Lower leg skin (tissue), 4 donors: ENCODE measurements around the gene IQCH. TPM values are rescaled to one million over a fixed set of nuclear protein-coding genes. Genes with fewer than 3 reads are reported as not detected.

ENCODE experiments used
- DNase-seq, 2 donors: peaks; one replicate each; pipeline ENCODE4 v3.0.0-alpha.2; 2019; ENCODE audit warnings: low spot score in 2 of 2
- H3K4me3 ChIP-seq: fragments of 200-600 bp; sonication (generic); 2 replicates; pipeline ENCODE4 v1.5.1; 2017; ENCODE audit warnings: mild to moderate bottlenecking, low read depth; ENCODE audit not compliant: poor library complexity, severe bottlenecking
- CTCF ChIP-seq, 3 donors: fragments of 450-650 bp; IDR thresholded peaks; one replicate each; pipeline ENCODE4 v1.5.1; 2016; ENCODE audit warnings: antibody characterized with exemption in 3 of 3, mild to moderate bottlenecking in 3 of 3, moderate library complexity in 2 of 3
- POLR2A ChIP-seq, 2 donors: fragments of 450-650 bp; IDR thresholded peaks; one replicate each; pipeline ENCODE4 v1.6.1; 2016 to 2017; ENCODE audit warnings: antibody characterized with exemption in 2 of 2, mild to moderate bottlenecking in 1 of 2, moderate library complexity in 1 of 2
- WGBS, 2 donors: methylation state at CpG; one replicate each; pipeline ENCODE4 v1.1.5; 2018; 5-methylcytosine and 5-hydroxymethylcytosine counted together
- intact Hi-C: fragments of 100-400 bp; cut with DNase I; formaldehyde crosslinking; loops from one replicate; pipeline ENCODE4 v1.15.0; 2023; ENCODE audit warnings: low total_unique reads
- total RNA-seq, 4 donors: library from RNA; depleted of rRNA; stranded (reverse); fragments of >200 nt; gene quantifications; one replicate each; pipeline ENCODE4 v1.1.0, GENCODE V29; 2016

The IQCH gene
- total RNA-seq, 4 donors from 2014 or later = 0.17 to 1.6 (median 0.94) TPM

GRCh38 chr15:67365994-67366393 is 111.4 kb downstream of the IQCH start:
- H3K4me3 ChIP-seq = no peak overlapping the region
- TF ChIP-seq CTCF (IDR thresholded peaks at IDR 0.05) (no peak), POLR2A (IDR thresholded peaks at IDR 0.05) (no peak)
- no peak for DNase-seq
- intact Hi-C loops = no loop called here
- 79 to 82% methylated on average over 2 of the region's 2 CpGs for WGBS, 2 donors

GRCh38 chr15:67366904-67367303 is 112.3 kb downstream of the IQCH start:
- H3K4me3 ChIP-seq = no peak overlapping the region
- WGBS, 2 donors = 38 to 100% methylated on average over 1 of the region's 1 CpG
- intact Hi-C loops = no loop called here
- TF ChIP-seq CTCF (IDR thresholded peaks at IDR 0.05) (no peak), POLR2A (IDR thresholded peaks at IDR 0.05) (no peak)
- no peak for DNase-seq

DNA sequence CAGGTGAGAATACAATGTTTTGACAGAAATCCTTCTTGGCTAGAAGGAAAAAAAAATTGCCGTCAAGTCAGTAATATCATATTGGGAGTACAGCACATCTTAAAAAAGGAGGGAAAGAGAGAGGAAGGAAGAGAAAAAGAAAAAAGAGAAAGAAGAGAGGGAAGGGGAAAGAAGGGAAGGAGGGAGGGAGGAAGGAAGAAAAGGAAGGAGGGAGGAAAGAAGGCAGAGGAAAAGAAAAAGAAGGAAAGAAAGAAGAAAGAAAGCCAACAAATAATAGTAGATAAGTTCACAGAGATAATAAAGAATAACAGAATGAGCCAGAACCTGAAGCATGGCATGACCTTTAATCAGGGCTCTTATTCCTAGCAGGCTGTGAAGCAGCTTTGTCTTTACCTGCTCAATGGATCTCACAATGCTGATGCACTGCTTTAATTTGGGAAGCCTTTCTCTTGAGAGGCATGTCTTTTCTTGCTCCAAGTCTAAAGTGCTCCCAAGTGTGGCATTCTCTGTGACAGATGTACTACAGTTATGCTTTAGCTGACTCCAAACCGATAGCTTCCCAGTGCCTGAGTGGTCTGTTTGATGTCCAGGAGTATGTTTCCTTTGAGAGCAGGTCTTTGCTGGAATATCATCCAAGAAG is 114.9 kb downstream of the IQCH start:
- intact Hi-C loops = no loop called here
- no peak overlapping the region for H3K4me3 ChIP-seq
- no peak for DNase-seq
- no peak for TF ChIP-seq POLR2A (IDR thresholded peaks at IDR 0.05)
- no peak for TF ChIP-seq CTCF (IDR thresholded peaks at IDR 0.05)
- 89 to 91% methylated on average over 2 of the region's 2 CpGs for WGBS, 2 donors

GRCh38 chr15:67370206-67370954 is 115.8 kb downstream of the IQCH start:
- WGBS, 2 donors = 84 to 87% methylated on average over 9 of the region's 9 CpGs
- intact Hi-C loops = no loop called here
- DNase-seq = no peak
- TF ChIP-seq POLR2A (IDR thresholded peaks at IDR 0.05) = no peak
- no peak for TF ChIP-seq CTCF (IDR thresholded peaks at IDR 0.05)
- H3K4me3 ChIP-seq = no peak overlapping the region

GRCh38 chr15:67372543-67372942 is 118.0 kb downstream of the IQCH start:
- H3K4me3 ChIP-seq = no peak overlapping the region
- no peak for DNase-seq
- WGBS, 2 donors = 87 to 92% methylated on average over 8 of the region's 8 CpGs
- TF ChIP-seq POLR2A (IDR thresholded peaks at IDR 0.05) (no peak), CTCF (IDR thresholded peaks at IDR 0.05) (no peak)
- intact Hi-C loops = no loop called here
